ENCODE measurements around the gene NPRL2. TPM values are rescaled to one million over a fixed set of nuclear protein-coding genes. Genes with fewer than 3 reads are reported as not detected.

The NPRL2 gene
- total RNA-seq, 1 donor: 22.9 TPM

DNA sequence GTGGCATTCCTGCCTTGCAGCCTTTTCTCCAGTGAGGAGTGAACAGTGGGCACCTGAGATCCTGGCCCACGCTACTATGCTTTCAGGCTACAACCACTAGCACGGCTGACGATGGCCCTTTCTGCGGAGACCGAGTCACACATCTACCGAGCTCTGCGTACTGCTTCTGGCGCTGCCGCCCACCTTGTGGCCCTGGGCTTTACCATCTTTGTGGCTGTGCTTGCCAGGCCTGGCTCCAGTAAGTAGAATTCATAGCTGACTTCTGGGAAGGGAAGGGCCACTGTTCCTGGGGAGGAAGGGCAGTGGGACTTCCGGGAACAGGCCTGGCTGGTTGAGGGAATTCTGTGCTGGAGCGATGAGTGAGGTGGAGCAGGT lies 735 bp upstream of the NPRL2 start:
- no peak for TF ChIP-seq CTCF (IDR thresholded peaks at IDR 0.05; ENCODE audit: insufficient read depth, low read depth, low read length)
- DNase-seq (ENCODE audit: low read depth): no peak
- peak overlapping the region; percentile 97 for H3K4me3 ChIP-seq (ENCODE audit: low read depth, low read length)

DNA sequence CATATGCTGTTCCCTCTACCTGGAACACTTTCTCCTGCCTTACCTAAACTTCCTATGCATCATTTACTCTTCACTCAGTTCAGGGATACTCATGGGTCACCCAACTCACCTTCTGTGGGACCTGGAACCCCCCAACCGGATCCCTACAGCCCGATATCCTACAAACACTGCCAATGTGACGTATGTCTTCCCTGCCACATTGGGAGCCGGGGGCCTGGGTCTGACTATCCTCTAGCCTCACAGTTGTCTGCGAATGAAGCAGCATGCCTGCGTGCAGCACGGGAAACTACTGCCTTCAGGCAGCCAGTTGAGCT lies 405 bp downstream of the NPRL2 start:
- no peak for TF ChIP-seq CTCF (IDR thresholded peaks at IDR 0.05; ENCODE audit: insufficient read depth, low read depth, low read length)
- H3K4me3 ChIP-seq (ENCODE audit: low read depth, low read length): peak overlapping the region; percentile 97
- DNase-seq (ENCODE audit: low read depth): no peak

DNA sequence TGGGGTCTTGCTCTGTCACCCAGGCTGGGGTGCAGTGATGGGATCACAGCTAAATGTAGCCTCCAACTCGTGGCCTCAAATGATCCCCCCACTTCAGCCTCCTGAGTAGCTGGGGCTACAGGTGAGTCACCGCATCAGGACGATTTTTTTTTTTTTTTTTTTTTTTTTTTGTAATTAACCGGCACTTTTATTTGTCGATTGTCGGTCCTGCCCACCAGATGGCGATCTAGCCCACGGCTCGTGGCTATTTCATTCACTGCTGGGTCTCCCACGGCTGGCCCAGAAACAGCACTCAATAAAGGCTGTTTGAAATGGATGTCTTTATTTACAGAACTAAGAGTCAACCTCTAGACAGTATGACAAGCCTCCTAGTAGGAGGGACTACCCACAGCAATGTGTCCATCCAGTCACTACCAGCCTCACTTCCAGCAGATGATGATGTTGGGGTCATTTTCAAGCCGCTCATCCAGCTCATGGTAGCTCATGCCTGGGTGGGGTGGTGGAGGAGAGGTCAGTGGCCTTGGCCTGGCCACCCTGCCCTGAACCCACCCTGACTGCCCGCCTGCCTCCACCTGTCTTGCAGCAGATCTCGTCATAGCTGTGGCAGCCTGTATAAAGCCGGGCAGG lies 3.3 kb downstream of the NPRL2 start:
- peak; percentile 61 for TF ChIP-seq CTCF (IDR thresholded peaks at IDR 0.05; ENCODE audit: insufficient read depth, low read depth, low read length)
- H3K4me3 ChIP-seq (ENCODE audit: low read depth, low read length): no peak overlapping the region
- DNase-seq (ENCODE audit: low read depth): peak; percentile 72

GRCh38 chr3:50345586-50346234 lies 4.9 kb downstream of the NPRL2 start, which contains the start of gene ZMYND10:
Gene ZMYND10, minus strand, starts transcription at chr3:50345732. Its CDS starts 153 bp downstream, at chr3:50345579.
- peak; percentile 51 for DNase-seq (ENCODE audit: low read depth)
- H3K4me3 ChIP-seq (ENCODE audit: low read depth, low read length): peak within 1 kb of the TSS; percentile 59
- no peak for TF ChIP-seq CTCF (IDR thresholded peaks at IDR 0.05; ENCODE audit: insufficient read depth, low read depth, low read length)

GRCh38 chr3:50345008-50345407 lies 5.6 kb downstream of the NPRL2 start:
- H3K4me3 ChIP-seq (ENCODE audit: low read depth, low read length): peak overlapping the region; percentile 59
- DNase-seq (ENCODE audit: low read depth): no peak
- no peak for TF ChIP-seq CTCF (IDR thresholded peaks at IDR 0.05; ENCODE audit: insufficient read depth, low read depth, low read length)

- no peak overlapping the region for H3K4me3 ChIP-seq (ENCODE audit: low read depth, low read length)
- no peak for DNase-seq (ENCODE audit: low read depth)
- no peak for TF ChIP-seq CTCF (IDR thresholded peaks at IDR 0.05; ENCODE audit: insufficient read depth, low read depth, low read length)
Observed at GRCh38 chr3:50342813-50343633, 7.6 kb downstream of the NPRL2 start.
